Kidney (tissue), 14 donors: ENCODE results near the gene CDK19. TPM values are rescaled to one million over a fixed set of nuclear protein-coding genes. Genes with fewer than 3 reads are reported as not detected.

Experiments used
- DNase-seq, 5 donors: peaks; one replicate each; pipeline ENCODE4 v3.0.0-alpha.2; 2013 to 2020
- FAIRE-seq: peaks from 2 replicates; lab custom pipeline; 2012; peaks lifted over from hg19 to GRCh38; lab: Jason Lieb, UNC
- H3K27ac ChIP-seq, 2 donors: one replicate each; pipeline ENCODE4 v1.7.0; 2013; ENCODE audit warnings: low read depth in 2 of 2, low read length in 2 of 2, inconsistent platforms in 1 of 2
- H3K27me3 ChIP-seq: one replicate; pipeline ENCODE4 v1.7.1; 2013; ENCODE audit warnings: low read length, inconsistent platforms; ENCODE audit not compliant: control insufficient read depth, insufficient read depth
- H3K36me3 ChIP-seq, 3 donors: one replicate each; pipeline versions ENCODE4 v1.7.0 to v1.7.1; 2013; ENCODE audit warnings: low read length in 3 of 3, control low read depth in 1 of 3, inconsistent platforms in 1 of 3; ENCODE audit not compliant: insufficient read depth in 3 of 3, control insufficient read depth in 2 of 3
- H3K4me1 ChIP-seq, 3 donors: one replicate each; pipeline versions ENCODE4 v1.7.0 to v1.7.1; 2013; ENCODE audit warnings: low read length in 3 of 3, inconsistent platforms in 1 of 3, low read depth in 1 of 3; ENCODE audit not compliant: control insufficient read depth in 2 of 3, insufficient read depth in 2 of 3
- H3K4me3 ChIP-seq, 3 donors: one replicate each; pipeline versions ENCODE4 v1.7.0 to v1.8.1; 2013; ENCODE audit warnings: low read length in 3 of 3, control low read depth in 1 of 3, inconsistent platforms in 1 of 3
- H3K9ac ChIP-seq, 3 donors: one replicate each; pipeline versions ENCODE4 v1.7.0 to v1.7.1; 2013; ENCODE audit warnings: low read length in 3 of 3, control low read depth in 1 of 3, inconsistent platforms in 1 of 3
- H3K9me3 ChIP-seq, 3 donors: one replicate each; pipeline versions ENCODE4 v1.7.0 to v1.7.1; 2013; ENCODE audit warnings: low read length in 3 of 3, control low read depth in 1 of 3, inconsistent platforms in 1 of 3; ENCODE audit not compliant: control insufficient read depth in 2 of 3, insufficient read depth in 1 of 3
- CTCF ChIP-seq: IDR thresholded peaks from 3 replicates; pipeline ENCODE4 v1.5.1; 2012; ENCODE audit warnings: mild to moderate bottlenecking, moderate library complexity, borderline replicate concordance; ENCODE audit not compliant: insufficient read depth; ENCODE audit errors: extremely low read depth
- intact Hi-C: fragments of 100-400 bp; cut with DNase I; formaldehyde crosslinking; loops from one replicate; pipeline ENCODE4 v1.11.1; 2022
- polyA plus RNA-seq: library from polyadenylated mRNA; stranded (reverse); fragments of 350-450 nt; fragmentation: Illumina TruSeq; extraction: RNeasy Lipid Tissue Mini Kit (QIAGEN cat#74804); gene quantifications from one replicate; pipeline ENCODE4 v1.2.3, GENCODE V29; 2014; ENCODE audit warnings: low read depth, low replicate concordance; ENCODE audit not compliant: insufficient read depth
- total RNA-seq: library from RNA; stranded (reverse); fragmentation: NEBNext Ultra II Directional; extraction: Animal tissue kit (Norgen Biotek cat#: 25700); gene quantifications from one replicate; pipeline ENCODE4 v1.2.1, GENCODE V29; 2021
- donor health status: control.
- donor health status: control.
- donor health status: control.
- donor health status: control.
- donor health status: control.
- donor health status: DM: yes; HTN: yes; CAD: no.
- donor health status: Normal renal cell carcinoma (clear cell type).

Gene CDK19
- total and polyA plus RNA-seq, 2 donors from 2014 or later, result 4.9 to 20.4 TPM

GRCh38 chr6:110566346-110567125 is 248.7 kb downstream of the CDK19 start:
- no peaks in the 10 kb centered on the region for H3K9me3 ChIP-seq
- no peaks in the 10 kb centered on the region for H3K27me3 ChIP-seq
- intact Hi-C loops, result no loop called here
- H3K36me3 ChIP-seq, result no peaks in the 10 kb centered on the region
- peak overlapping the region in 2 of 3 donors; percentile 24 to 37 for H3K4me3 ChIP-seq
- TF ChIP-seq CTCF, result no peak
- DNase-seq (peak in 4 of 5 donors; percentile 61 to 72 (median 65)), FAIRE-seq (no peak)
- H3K27ac ChIP-seq, result peak overlapping the region; percentile 84 to 92
- H3K9ac ChIP-seq, result peak overlapping the region in 1 of 3 donors; percentile 51
- peaks cover 0 to 13% (median 2%) of the 10 kb centered on the region in 3 donors for H3K4me1 ChIP-seq

GRCh38 chr6:110564703-110565421 is 250.4 kb downstream of the CDK19 start:
- DNase-seq (no peak), FAIRE-seq (no peak)
- Histone ChIP-seq H3K4me3 (no peak overlapping the region), H3K27ac (peak overlapping the region; percentile 2 to 83), H3K4me1 (peaks cover 0 to 13% (median 2%) of the 10 kb centered on the region in 3 donors), H3K9ac (no peak overlapping the region), H3K36me3 (no peaks in the 10 kb centered on the region), H3K9me3 (no peaks in the 10 kb centered on the region), H3K27me3 (no peaks in the 10 kb centered on the region)
- intact Hi-C loops, result no loop called here
- no peak for TF ChIP-seq CTCF

GRCh38 chr6:110563711-110564110 is 251.6 kb downstream of the CDK19 start:
- intact Hi-C loops, result no loop called here
- Histone ChIP-seq H3K27me3 (no peaks in the 10 kb centered on the region), H3K27ac (no peak overlapping the region), H3K9me3 (no peaks in the 10 kb centered on the region), H3K4me1 (peaks cover 0 to 13% (median 2%) of the 10 kb centered on the region in 3 donors), H3K36me3 (no peaks in the 10 kb centered on the region), H3K4me3 (no peak overlapping the region), H3K9ac (no peak overlapping the region)
- FAIRE-seq, result no peak
- no peak for TF ChIP-seq CTCF
- no peak for DNase-seq
